Neural progenitor cell (in vitro differentiated cells): ENCODE data around the gene MSX2. TPM values are rescaled to one million over a fixed set of nuclear protein-coding genes. Genes with fewer than 3 reads are reported as not detected.
A peak's percentile ranks its signal among the peaks of the same experiment; 100 is the strongest.

ENCODE experiments used
- DNase-seq: peaks from one replicate; pipeline ENCODE4 v3.0.0-alpha.2; 2016; ENCODE audit warnings: low spot score
- H2AFZ ChIP-seq: fragments of 200-600 bp; sonication (generic); replicated peaks from 2 replicates; pipeline ENCODE4 v1.6.1; 2016; ENCODE audit warnings: antibody characterized with exemption
- H3F3A ChIP-seq: fragments of 200-600 bp; sonication (generic); 2 replicates; pipeline ENCODE4 v1.6.1; 2016; ENCODE audit warnings: antibody characterized with exemption, low read depth
- H3K27ac ChIP-seq: fragments of 200-600 bp; sonication (generic); 2 replicates; pipeline ENCODE4 v1.5.1; 2016; ENCODE audit warnings: mild to moderate bottlenecking
- H3K27me3 ChIP-seq: fragments of 200-600 bp; sonication (generic); 2 replicates; pipeline ENCODE4 v1.6.1; 2016; ENCODE audit warnings: mild to moderate bottlenecking, moderate library complexity
- H3K36me3 ChIP-seq: fragments of 200-600 bp; sonication (generic); 2 replicates; pipeline ENCODE4 v1.5.1; 2016
- H3K4me1 ChIP-seq: fragments of 200-600 bp; sonication (generic); 2 replicates; pipeline ENCODE4 v1.6.1; 2016; ENCODE audit warnings: mixed run types
- H3K4me2 ChIP-seq: fragments of 200-600 bp; sonication (generic); 2 replicates; pipeline ENCODE4 v1.6.1; 2016
- H3K4me3 ChIP-seq: fragments of 200-600 bp; sonication (generic); 2 replicates; pipeline ENCODE4 v1.5.1; 2016
- H3K79me2 ChIP-seq: fragments of 200-600 bp; sonication (generic); 2 replicates; pipeline ENCODE4 v1.6.1; 2016; ENCODE audit warnings: low read depth
- H3K9ac ChIP-seq: fragments of 200-600 bp; sonication (generic); 2 replicates; pipeline ENCODE4 v1.6.1; 2016
- H3K9me3 ChIP-seq: fragments of 200-600 bp; sonication (generic); 2 replicates; pipeline ENCODE4 v1.5.1; 2016; ENCODE audit warnings: low read depth
- H4K20me1 ChIP-seq: fragments of 200-600 bp; sonication (generic); 2 replicates; pipeline ENCODE4 v1.6.1; 2016; ENCODE audit warnings: low read depth
- H3K27ac Mint-ChIP-seq: 3 replicates; pipeline ENCODE4 v1.8.0; 2021; ENCODE audit warnings: mixed read lengths
- H3K27me3 Mint-ChIP-seq: 2 replicates; pipeline ENCODE4 v1.8.0; 2022; ENCODE audit warnings: low read depth, mild to moderate bottlenecking, inconsistent platforms, moderate library complexity, mixed read lengths; ENCODE audit not compliant: insufficient read depth
- H3K36me3 Mint-ChIP-seq: 3 replicates; pipeline ENCODE4 v1.8.0; 2021; ENCODE audit warnings: mixed read lengths
- H3K4me1 Mint-ChIP-seq: 3 replicates; pipeline ENCODE4 v1.8.0; 2021; ENCODE audit warnings: mixed read lengths
- H3K4me3 Mint-ChIP-seq: 3 replicates; pipeline ENCODE4 v1.8.0; 2021; ENCODE audit warnings: mild to moderate bottlenecking, moderate library complexity, mixed read lengths
- H3K9me3 Mint-ChIP-seq: 3 replicates; pipeline ENCODE4 v1.8.0; 2020; ENCODE audit warnings: mixed read lengths
- CTCF ChIP-seq: fragments of 200-600 bp; sonication (generic); IDR thresholded peaks from 2 replicates; pipeline ENCODE4 v1.5.1; 2017; ENCODE audit warnings: antibody characterized with exemption, mild to moderate bottlenecking
- EZH2 ChIP-seq: fragments of 200-600 bp; sonication (generic); IDR thresholded peaks from 2 replicates; pipeline ENCODE4 v1.6.1; 2017; ENCODE audit warnings: antibody characterized with exemption, mild to moderate bottlenecking, moderate library complexity
- EZH2phosphoT487 ChIP-seq: fragments of 200-600 bp; sonication (generic); IDR thresholded peaks from 2 replicates; pipeline ENCODE4 v1.6.1; 2017; ENCODE audit warnings: antibody characterized with exemption
- total RNA-seq: library from RNA; depleted of rRNA; stranded (reverse); fragments of >200 nt; gene quantifications from 2 replicates; pipeline ENCODE4 v1.2.3, GENCODE V29; 2015; ENCODE audit warnings: low replicate concordance

MSX2 gene
- total RNA-seq, 1 donor from 2014 or later, result 0.30 TPM

DNA sequence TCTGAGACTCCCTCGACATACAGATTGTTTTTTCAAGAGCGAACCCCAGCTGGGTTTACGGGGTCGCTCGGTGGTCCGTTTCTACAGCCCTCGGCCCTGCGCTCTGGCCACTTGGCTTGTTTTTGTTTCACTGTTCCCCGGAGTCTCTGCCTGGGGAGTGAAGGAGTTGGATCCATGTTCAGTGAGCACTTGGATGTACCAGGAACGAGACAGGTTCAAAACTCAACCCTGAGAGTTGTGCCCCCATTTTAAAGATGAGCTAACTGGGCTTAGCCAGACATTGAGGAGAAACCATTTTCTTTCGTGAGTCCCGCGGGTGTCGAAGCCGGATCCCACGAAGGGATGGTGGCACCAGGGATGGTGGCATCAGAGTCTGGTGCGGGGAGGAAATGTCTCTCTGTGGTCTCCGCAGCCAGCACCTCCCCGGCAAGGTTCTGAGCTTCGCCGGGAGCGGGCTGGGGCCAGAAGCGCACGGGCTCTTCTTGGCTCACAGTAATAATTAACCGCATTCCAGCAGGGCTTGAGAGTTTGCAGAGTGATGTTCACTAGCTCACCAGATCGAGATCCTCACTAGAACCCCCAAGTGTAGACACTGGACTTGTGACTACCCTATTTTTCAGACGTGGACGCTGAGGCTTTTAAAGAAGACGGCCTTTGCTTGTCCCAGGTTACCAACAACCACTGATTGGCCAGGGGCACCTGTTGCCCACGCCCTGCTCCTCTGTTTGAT is 1.0 kb downstream of the MSX2 start:
- Histone ChIP-seq H3K9me3 (no peaks in the 10 kb centered on the region), H3K4me3 (peak overlapping the region; percentile 62), H3F3A (peaks cover 30% of the 10 kb centered on the region), H3K27ac (no peak overlapping the region), H3K4me1 (peaks cover 23% of the 10 kb centered on the region), H3K9ac (no peak overlapping the region), H2AFZ (peak overlapping the region; percentile 67), H3K79me2 (no peaks in the 10 kb centered on the region), H3K27me3 (peaks cover 97% of the 10 kb centered on the region), H4K20me1 (peaks cover 73% of the 10 kb centered on the region), H3K36me3 (no peaks in the 10 kb centered on the region), H3K4me2 (peak overlapping the region; percentile 87)
- H3K36me3 Mint-ChIP-seq, result peaks cover 34% of the 10 kb centered on the region
- TF ChIP-seq CTCF (no peak), EZH2 (peak; percentile 88), EZH2phosphoT487 (peak; percentile 89)
- no peak overlapping the region for H3K27ac Mint-ChIP-seq
- H3K4me3 Mint-ChIP-seq, result peak overlapping the region; percentile 88
- peaks cover 79% of the 10 kb centered on the region for H3K27me3 Mint-ChIP-seq
- H3K9me3 Mint-ChIP-seq, result no peaks in the 10 kb centered on the region
- DNase-seq, result peak; percentile 56
- H3K4me1 Mint-ChIP-seq, result peaks cover 75% of the 10 kb centered on the region

- Mint-ChIP-seq H3K27me3 (peaks cover 77% of the 10 kb centered on the region), H3K36me3 (peaks cover 34% of the 10 kb centered on the region), H3K27ac (no peak overlapping the region), H3K4me1 (peaks cover 78% of the 10 kb centered on the region), H3K4me3 (peak overlapping the region; percentile 88), H3K9me3 (no peaks in the 10 kb centered on the region)
- H3K4me3 ChIP-seq, result no peak overlapping the region
- no peak for TF ChIP-seq CTCF
- no peak for TF ChIP-seq EZH2
- no peak for TF ChIP-seq EZH2phosphoT487
- no peak overlapping the region for H2AFZ ChIP-seq
- H3K79me2 ChIP-seq, result no peaks in the 10 kb centered on the region
- no peaks in the 10 kb centered on the region for H3K36me3 ChIP-seq
- peaks cover 99% of the 10 kb centered on the region for H3K27me3 ChIP-seq
- H3F3A ChIP-seq, result peaks cover 30% of the 10 kb centered on the region
- DNase-seq, result peak; percentile 35
- H3K27ac ChIP-seq, result no peak overlapping the region
- peak overlapping the region; percentile 87 for H3K4me2 ChIP-seq
- H3K9ac ChIP-seq, result no peak overlapping the region
- H4K20me1 ChIP-seq, result peaks cover 78% of the 10 kb centered on the region
- H3K9me3 ChIP-seq, result no peaks in the 10 kb centered on the region
- peaks cover 21% of the 10 kb centered on the region for H3K4me1 ChIP-seq
These were observed 1.7 kb downstream of the MSX2 start for GRCh38 chr5:174725991-174726601.

DNA sequence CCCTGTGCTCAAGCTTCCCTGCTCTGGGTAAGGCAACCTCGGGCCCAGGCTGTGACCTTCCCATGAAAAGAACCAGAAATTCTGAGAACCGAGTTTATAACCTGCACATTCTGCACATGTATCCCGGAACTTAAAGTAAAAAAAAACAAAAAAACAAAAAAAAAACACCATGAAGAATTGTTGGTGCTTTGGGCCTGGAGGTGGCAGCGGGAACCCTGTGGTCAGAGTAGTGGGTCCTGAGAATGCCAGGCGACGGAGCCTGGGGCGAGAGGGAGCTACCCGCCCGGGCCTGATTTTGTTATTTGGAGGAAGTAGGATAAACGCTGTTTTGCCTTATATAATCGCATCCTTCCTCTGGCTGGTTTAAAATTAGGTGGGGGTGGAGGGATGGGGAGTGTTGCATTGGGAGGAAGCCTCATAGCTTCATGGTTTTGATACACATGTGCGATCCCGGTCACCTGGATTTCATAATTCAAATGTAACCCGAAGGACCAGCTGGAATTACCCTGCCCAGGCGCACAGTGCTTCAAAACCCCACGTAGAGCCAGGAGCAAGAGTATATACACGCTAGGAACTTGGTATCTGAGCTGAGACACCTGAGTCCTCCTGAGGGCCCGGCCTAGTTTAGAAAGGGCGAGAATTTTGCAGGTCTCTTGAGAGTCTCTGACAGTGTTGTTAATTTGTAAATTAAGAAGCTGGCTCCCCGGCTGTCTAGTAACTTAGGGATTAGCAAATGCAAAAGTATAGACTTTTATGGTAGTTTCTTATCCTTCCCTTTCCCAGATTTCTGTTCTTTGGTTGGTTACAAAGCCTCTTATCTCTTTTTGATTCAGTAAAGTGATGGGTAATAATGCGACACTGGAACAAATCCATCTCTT is 2.8 kb downstream of the MSX2 start:
- Mint-ChIP-seq H3K9me3 (no peaks in the 10 kb centered on the region), H3K36me3 (peaks cover 34% of the 10 kb centered on the region)
- no peak overlapping the region for H3K4me2 ChIP-seq

More for the DNA sequence above, 2.8 kb downstream of the MSX2 start:
- peaks cover 26% of the 10 kb centered on the region for H3K4me1 ChIP-seq
- Mint-ChIP-seq H3K27ac (no peak overlapping the region), H3K27me3 (peaks cover 69% of the 10 kb centered on the region), H3K4me1 (peaks cover 75% of the 10 kb centered on the region), H3K4me3 (peak overlapping the region; percentile 88)
- no peak for DNase-seq
- no peak overlapping the region for H3K4me3 ChIP-seq
- H3K27me3 ChIP-seq, result peaks cover 99% of the 10 kb centered on the region
- TF ChIP-seq EZH2, result peak; percentile 74
- TF ChIP-seq CTCF, result no peak
- no peak overlapping the region for H3K9ac ChIP-seq
- H3K79me2 ChIP-seq, result no peaks in the 10 kb centered on the region
- H3F3A ChIP-seq, result peaks cover 32% of the 10 kb centered on the region
- H3K27ac ChIP-seq, result no peak overlapping the region
- no peak overlapping the region for H2AFZ ChIP-seq
- H3K36me3 ChIP-seq, result no peaks in the 10 kb centered on the region
- peaks cover 75% of the 10 kb centered on the region for H4K20me1 ChIP-seq
- H3K9me3 ChIP-seq, result no peaks in the 10 kb centered on the region
